Neural crest cell (in vitro differentiated cells): ENCODE results near the gene AAR2. TPM values are rescaled to one million over a fixed set of nuclear protein-coding genes. Genes with fewer than 3 reads are reported as not detected.

Source experiments
- DNase-seq: peaks from one replicate; pipeline ENCODE4 v3.0.0; 2021; ENCODE audit warnings: low read depth, mixed read lengths, low spot score
- H3K27ac Mint-ChIP-seq: one replicate; pipeline ENCODE4 v1.8.0; 2021; ENCODE audit warnings: mild to moderate bottlenecking, mixed read lengths; ENCODE audit not compliant: unreplicated experiment
- H3K27me3 Mint-ChIP-seq: 2 replicates; pipeline ENCODE4 v1.8.0; 2021; ENCODE audit warnings: low read depth, mild to moderate bottlenecking, mixed read lengths
- H3K36me3 Mint-ChIP-seq: 2 replicates; pipeline ENCODE4 v1.8.0; 2021; ENCODE audit warnings: low read depth, mild to moderate bottlenecking, mixed read lengths
- H3K4me1 Mint-ChIP-seq: 2 replicates; pipeline ENCODE4 v1.8.0; 2021; ENCODE audit warnings: mixed read lengths
- H3K4me3 Mint-ChIP-seq: one replicate; pipeline ENCODE4 v1.8.0; 2021; ENCODE audit warnings: mild to moderate bottlenecking, mixed read lengths
- H3K9me3 Mint-ChIP-seq: 2 replicates; pipeline ENCODE4 v1.8.0; 2021; ENCODE audit warnings: mixed read lengths
- CTCF ChIP-seq: fragments of 200-600 bp; sonication (generic); conservative IDR thresholded peaks from 2 replicates; pipeline ENCODE4 v1.5.0; 2021; ENCODE audit warnings: antibody characterized with exemption, mild to moderate bottlenecking
- total RNA-seq: library from RNA; stranded (reverse); gene quantifications from 2 replicates; pipeline ENCODE4 v1.2.1, GENCODE V29; 2021

Gene AAR2
- total RNA-seq, 1 donor from 2014 or later: 33.0 TPM

GRCh38 chr20:36205026-36205425 is 31.3 kb upstream of the AAR2 start:
- Mint-ChIP-seq H3K4me1 (peaks cover 8% of the 10 kb centered on the region), H3K27ac (no peak overlapping the region), H3K36me3 (no peaks in the 10 kb centered on the region), H3K9me3 (no peaks in the 10 kb centered on the region), H3K27me3 (no peaks in the 10 kb centered on the region), H3K4me3 (no peak overlapping the region)
- TF ChIP-seq CTCF: no peak
- DNase-seq: no peak

GRCh38 chr20:36206068-36206467 is 30.2 kb upstream of the AAR2 start:
- H3K27me3 Mint-ChIP-seq: no peaks in the 10 kb centered on the region
- no peaks in the 10 kb centered on the region for H3K36me3 Mint-ChIP-seq
- DNase-seq: no peak
- H3K9me3 Mint-ChIP-seq: no peaks in the 10 kb centered on the region
- no peak for TF ChIP-seq CTCF
- peaks cover 8% of the 10 kb centered on the region for H3K4me1 Mint-ChIP-seq
- no peak overlapping the region for H3K4me3 Mint-ChIP-seq
- no peak overlapping the region for H3K27ac Mint-ChIP-seq

- H3K4me3 Mint-ChIP-seq: no peak overlapping the region
- no peaks in the 10 kb centered on the region for H3K36me3 Mint-ChIP-seq
- H3K4me1 Mint-ChIP-seq: peaks cover 4% of the 10 kb centered on the region
- no peak for DNase-seq
- no peak for TF ChIP-seq CTCF
- H3K9me3 Mint-ChIP-seq: no peaks in the 10 kb centered on the region
- H3K27ac Mint-ChIP-seq: no peak overlapping the region
- H3K27me3 Mint-ChIP-seq: no peaks in the 10 kb centered on the region
Measured at GRCh38 chr20:36206641-36207040, 29.6 kb upstream of the AAR2 start.

GRCh38 chr20:36207602-36208001 is 28.7 kb upstream of the AAR2 start:
- Mint-ChIP-seq H3K4me3 (no peak overlapping the region), H3K4me1 (peaks cover 4% of the 10 kb centered on the region), H3K27ac (no peak overlapping the region), H3K9me3 (no peaks in the 10 kb centered on the region), H3K36me3 (no peaks in the 10 kb centered on the region), H3K27me3 (no peaks in the 10 kb centered on the region)
- no peak for TF ChIP-seq CTCF
- DNase-seq: no peak

GRCh38 chr20:36208257-36208656 is 28.0 kb upstream of the AAR2 start:
- Mint-ChIP-seq H3K4me1 (peaks cover under 1% of the 10 kb centered on the region), H3K9me3 (no peaks in the 10 kb centered on the region), H3K27me3 (no peaks in the 10 kb centered on the region)

More at GRCh38 chr20:36208257-36208656, 28.0 kb upstream of the AAR2 start:
- Mint-ChIP-seq H3K36me3 (no peaks in the 10 kb centered on the region), H3K27ac (peak overlapping the region; percentile 43), H3K4me3 (no peak overlapping the region)
- no peak for DNase-seq
- no peak for TF ChIP-seq CTCF
